Liver (tissue), 9 donors: ENCODE measurements around the gene PLXND1. TPM values are rescaled to one million over a fixed set of nuclear protein-coding genes. Genes with fewer than 3 reads are reported as not detected.
A peak's percentile ranks its signal among the peaks of the same experiment; 100 is the strongest.

Experiments used
- DNase-seq: peaks from one replicate; pipeline ENCODE4 v3.0.0-alpha.2; 2017; ENCODE audit warnings: low spot score
- H3K27ac ChIP-seq, 2 donors: one replicate each; pipeline ENCODE4 v1.7.0; 2013; ENCODE audit warnings: inconsistent platforms in 2 of 2, low read length in 2 of 2, control low read depth in 1 of 2, low read depth in 1 of 2, mild to moderate bottlenecking in 1 of 2
- H3K27me3 ChIP-seq, 4 donors: one replicate each; pipeline versions ENCODE4 v1.6.1 to v1.7.0; 2013; ENCODE audit warnings: low read length in 3 of 4, inconsistent platforms in 1 of 4, mild to moderate bottlenecking in 1 of 4, moderate library complexity in 1 of 4; ENCODE audit not compliant: control insufficient read depth in 4 of 4, insufficient read depth in 4 of 4
- H3K36me3 ChIP-seq, 4 donors: one replicate each; pipeline versions ENCODE4 v1.6.1 to v1.7.0; 2013; ENCODE audit warnings: low read length in 3 of 4, mild to moderate bottlenecking in 3 of 4, low read depth in 1 of 4, moderate library complexity in 1 of 4; ENCODE audit not compliant: control insufficient read depth in 4 of 4, insufficient read depth in 3 of 4
- H3K4me1 ChIP-seq, 4 donors: one replicate each; pipeline versions ENCODE4 v1.6.1 to v1.7.0; 2013; ENCODE audit warnings: low read length in 3 of 4, mild to moderate bottlenecking in 3 of 4, moderate library complexity in 1 of 4; ENCODE audit not compliant: control insufficient read depth in 4 of 4, insufficient read depth in 4 of 4
- H3K4me3 ChIP-seq, 3 donors: one replicate each; pipeline versions ENCODE4 v1.6.1 to v1.7.0; 2013; ENCODE audit warnings: low read length in 3 of 3, control low read depth in 1 of 3, low read depth in 1 of 3, mild to moderate bottlenecking in 1 of 3
- H3K9ac ChIP-seq, 2 donors: one replicate each; pipeline ENCODE4 v1.7.0; 2013; ENCODE audit warnings: low read length in 2 of 2, mild to moderate bottlenecking in 2 of 2, moderate library complexity in 2 of 2, control low read depth in 1 of 2, low read depth in 1 of 2
- H3K9me3 ChIP-seq, 4 donors: one replicate each; pipeline versions ENCODE4 v1.6.1 to v1.7.0; 2013; ENCODE audit warnings: low read length in 3 of 4; ENCODE audit not compliant: control insufficient read depth in 4 of 4
- EGR1 ChIP-seq, 2 donors: IDR thresholded peaks; 2 replicates each; pipeline ENCODE4 v1.6.1; 2016 to 2018; ENCODE audit warnings: antibody characterized with exemption in 2 of 2, low read depth in 2 of 2
- FOXA1 ChIP-seq: IDR thresholded peaks from 2 replicates; pipeline ENCODE4 v1.6.1; 2016; ENCODE audit warnings: antibody characterized with exemption
- FOXA2 ChIP-seq: IDR thresholded peaks from 2 replicates; pipeline ENCODE4 v1.6.1; 2016; ENCODE audit warnings: antibody characterized with exemption
- HNF4A ChIP-seq, 2 donors: conservative IDR thresholded peaks; 2 replicates each; pipeline ENCODE4 v1.6.1; 2016; ENCODE audit warnings: antibody characterized with exemption in 2 of 2, mild to moderate bottlenecking in 2 of 2
- HNF4G ChIP-seq: IDR thresholded peaks from 2 replicates; pipeline ENCODE4 v1.6.1; 2016; ENCODE audit warnings: antibody characterized with exemption
- JUND ChIP-seq, 2 donors: IDR thresholded peaks; 2 replicates each; pipeline ENCODE4 v1.6.1; 2016; ENCODE audit warnings: antibody characterized with exemption in 2 of 2
- NR2F2 ChIP-seq: IDR thresholded peaks from 2 replicates; pipeline ENCODE4 v1.6.1; 2016; ENCODE audit warnings: antibody characterized with exemption
- RAD21 ChIP-seq, 2 donors: IDR thresholded peaks; 2 replicates each; pipeline ENCODE4 v1.6.1; 2016; ENCODE audit warnings: antibody characterized with exemption in 2 of 2, mild to moderate bottlenecking in 2 of 2
- RXRA ChIP-seq, 2 donors: IDR thresholded peaks; 2 replicates each; pipeline ENCODE4 v1.6.1; 2017 to 2018; ENCODE audit warnings: antibody characterized with exemption in 2 of 2, mild to moderate bottlenecking in 1 of 2
- SP1 ChIP-seq: IDR thresholded peaks from 2 replicates; pipeline ENCODE4 v1.6.1; 2018; ENCODE audit warnings: antibody characterized with exemption, mild to moderate bottlenecking
- YY1 ChIP-seq: IDR thresholded peaks from 2 replicates; pipeline ENCODE4 v1.6.1; 2016; ENCODE audit warnings: antibody characterized with exemption, mild to moderate bottlenecking
- WGBS: extraction: QIAGEN DNeasy Blood & Tissue Kit; methylation state at CpG from one replicate; pipeline ENCODE4 v1.1.7; 2013; 5-methylcytosine and 5-hydroxymethylcytosine counted together
- polyA plus RNA-seq, 2 donors: library from polyadenylated mRNA; stranded (reverse) in 1 of 2; unstranded in 1 of 2; fragments of 200-250 nt in 1 of 2; fragments of >200 nt in 1 of 2; fragmentation: Nextera tagmentation in 1 of 2; extraction: Ambion mirVana in 1 of 2; gene quantifications; one replicate each; pipeline versions ENCODE4 v1.2.1 to v1.2.3, GENCODE V29; 2013 to 2015
- total RNA-seq, 2 donors: library from RNA; depleted of rRNA; stranded (reverse); fragments of >200 nt; gene quantifications; one replicate each; pipeline ENCODE4 v1.2.3, GENCODE V29; 2014
- TF ChIP-seq, protein P1 (sequence below): fragments of 150-350 bp; IDR thresholded peaks from 2 replicates; pipeline ENCODE4 v1.5.1; 2017; ENCODE audit warnings: improper control_type of control experiment, low read depth, low read length; ENCODE audit not compliant: missing input control
- TF ChIP-seq, protein P2 (sequence below): IDR thresholded peaks from 2 replicates; pipeline ENCODE4 v1.6.1; 2016; ENCODE audit warnings: antibody characterized with exemption
- TF ChIP-seq, protein P3 (sequence below): IDR thresholded peaks from 2 replicates; pipeline ENCODE4 v1.6.1; 2016; ENCODE audit warnings: antibody characterized with exemption
- donor health status: healthy.
- donor health status: healthy.
- donor health status: healthy.
- donor health status: healthy.
- donor health status: healthy.

Gene PLXND1
- total RNA-seq (10 to 100 TPM; 39.4 to 50.2 TPM), polyA plus RNA-seq (10 to 100 TPM; 10.4 to 26.2 TPM)

DNA sequence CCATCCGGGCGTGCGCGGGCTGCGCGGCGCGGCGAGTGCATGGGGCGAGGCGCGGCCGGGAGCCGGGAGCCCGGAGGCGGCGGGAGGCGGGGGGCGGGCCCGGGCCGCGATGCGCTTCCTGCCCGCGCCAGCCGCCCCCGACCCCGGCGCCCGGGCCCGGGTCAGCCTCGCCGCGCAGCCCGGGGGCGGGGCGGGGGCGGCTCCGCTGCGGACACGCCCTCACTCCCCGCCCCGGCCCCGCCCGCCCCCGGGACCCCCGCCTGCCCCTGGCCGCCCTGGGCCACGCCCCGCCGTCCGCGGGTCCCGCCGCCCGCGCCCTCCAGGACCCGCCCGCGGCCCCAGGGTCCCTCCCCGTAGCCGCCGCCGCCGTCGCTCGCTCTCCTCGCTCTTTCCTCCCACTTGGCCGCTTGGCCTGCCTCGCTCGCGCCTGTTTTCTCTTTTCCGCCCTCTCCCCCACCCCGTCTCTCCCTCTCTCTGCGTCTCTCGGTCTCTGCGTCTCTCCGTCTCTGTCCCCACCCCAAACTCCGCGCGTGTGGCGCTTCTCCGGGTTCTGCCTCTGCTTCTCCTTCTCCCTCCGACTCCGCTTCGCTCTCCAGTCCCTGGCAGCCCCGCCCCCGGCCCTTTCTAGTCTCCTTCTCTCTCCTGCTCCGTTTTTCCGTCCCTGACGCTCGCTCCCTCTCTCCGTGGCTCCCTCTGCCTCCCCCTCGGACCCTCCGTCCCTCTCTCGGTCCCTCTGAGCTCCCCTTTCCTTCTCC, at the start of gene PLXND1:
TSS of gene PLXND1 (minus strand) at position 41 of the 755 bp plus-strand sequence. CDS start at position 4, 37 bp downstream.
- DNase-seq, result peak; percentile 70
- TF ChIP-seq HNF4G (no peak), FOXA2 (no peak), RAD21 (IDR thresholded peaks at IDR 0.05) (peak in 1 of 2 donors; percentile 17), SP1 (no peak), EGR1 (IDR thresholded peaks at IDR 0.05; ENCODE audit: low read depth in 2 of 2) (no peak), NR2F2 (no peak)
- TF ChIP-seq, protein P1, sequence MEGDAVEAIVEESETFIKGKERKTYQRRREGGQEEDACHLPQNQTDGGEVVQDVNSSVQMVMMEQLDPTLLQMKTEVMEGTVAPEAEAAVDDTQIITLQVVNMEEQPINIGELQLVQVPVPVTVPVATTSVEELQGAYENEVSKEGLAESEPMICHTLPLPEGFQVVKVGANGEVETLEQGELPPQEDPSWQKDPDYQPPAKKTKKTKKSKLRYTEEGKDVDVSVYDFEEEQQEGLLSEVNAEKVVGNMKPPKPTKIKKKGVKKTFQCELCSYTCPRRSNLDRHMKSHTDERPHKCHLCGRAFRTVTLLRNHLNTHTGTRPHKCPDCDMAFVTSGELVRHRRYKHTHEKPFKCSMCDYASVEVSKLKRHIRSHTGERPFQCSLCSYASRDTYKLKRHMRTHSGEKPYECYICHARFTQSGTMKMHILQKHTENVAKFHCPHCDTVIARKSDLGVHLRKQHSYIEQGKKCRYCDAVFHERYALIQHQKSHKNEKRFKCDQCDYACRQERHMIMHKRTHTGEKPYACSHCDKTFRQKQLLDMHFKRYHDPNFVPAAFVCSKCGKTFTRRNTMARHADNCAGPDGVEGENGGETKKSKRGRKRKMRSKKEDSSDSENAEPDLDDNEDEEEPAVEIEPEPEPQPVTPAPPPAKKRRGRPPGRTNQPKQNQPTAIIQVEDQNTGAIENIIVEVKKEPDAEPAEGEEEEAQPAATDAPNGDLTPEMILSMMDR, result no peak
- 3% methylated on average over 96 of the region's 96 CpGs for WGBS
- Histone ChIP-seq H3K27me3 (no peaks in the 10 kb centered on the region), H3K4me1 (peaks cover 1 to 37% (median 12%) of the 10 kb centered on the region in 4 donors), H3K9me3 (no peaks in the 10 kb centered on the region), H3K36me3 (no peaks in the 10 kb centered on the region), H3K9ac (peak within 1 kb of the TSS in 1 of 2 donors; percentile 69), H3K4me3 (peak within 1 kb of the TSS; percentile 18 to 63 (median 53)), H3K27ac (peak within 1 kb of the TSS; percentile 76 to 79)

- Histone ChIP-seq H3K9me3 (no peaks in the 10 kb centered on the region), H3K27ac (peak overlapping the region; percentile 89 to 96), H3K9ac (no peak overlapping the region), H3K4me1 (peaks cover 3 to 32% (median 11%) of the 10 kb centered on the region in 4 donors), H3K4me3 (peak overlapping the region; percentile 35 to 52 (median 42)), H3K36me3 (peaks cover 5 to 28% (median 7%) of the 10 kb centered on the region in 4 donors), H3K27me3 (no peaks in the 10 kb centered on the region)
- WGBS, result 74% methylated on average over 4 of the region's 4 CpGs
- DNase-seq, result no peak
- no peak for TF ChIP-seq RXRA (IDR thresholded peaks at IDR 0.05)
- peak; percentile 20 for TF ChIP-seq YY1
Measured at GRCh38 chr3:129655291-129655700, 48.8 kb upstream of the PLXND1 start.

DNA sequence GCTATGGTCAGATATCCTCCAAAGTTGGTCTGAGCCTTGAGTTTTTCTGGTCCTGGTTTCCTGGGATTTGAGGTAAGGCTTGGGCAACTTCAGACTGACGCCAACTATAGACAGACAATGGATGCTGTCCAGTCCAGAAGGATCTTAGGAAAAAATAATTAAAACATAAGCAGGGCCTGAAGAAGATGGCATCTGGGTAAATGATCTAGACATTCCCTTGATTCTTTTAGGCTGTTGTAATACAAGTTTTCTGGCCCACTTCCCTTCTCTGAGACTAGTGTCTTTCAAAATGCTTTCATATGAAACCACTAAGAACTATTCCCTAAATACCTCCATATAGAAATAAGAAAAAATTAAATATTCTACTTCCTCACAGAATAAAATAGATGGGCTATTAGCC, 47.7 kb upstream of the PLXND1 start:
- H3K36me3 ChIP-seq, result peaks cover 5 to 28% (median 6%) of the 10 kb centered on the region in 4 donors
- H3K4me3 ChIP-seq, result no peak overlapping the region
- 97% methylated on average over 1 of the region's 1 CpG for WGBS
- H3K9ac ChIP-seq, result no peak overlapping the region
- DNase-seq, result no peak
- TF ChIP-seq JUND (IDR thresholded peaks at IDR 0.05) (no peak), SP1 (no peak), NR2F2 (no peak), FOXA2 (no peak), RAD21 (IDR thresholded peaks at IDR 0.05) (no peak), HNF4G (no peak), FOXA1 (no peak), HNF4A (conservative IDR thresholded peaks at IDR 0.05) (no peak), RXRA (IDR thresholded peaks at IDR 0.05) (no peak), YY1 (no peak), EGR1 (IDR thresholded peaks at IDR 0.05; ENCODE audit: low read depth in 2 of 2) (no peak)
- TF ChIP-seq, protein P1, result no peak
- TF ChIP-seq, protein P2, sequence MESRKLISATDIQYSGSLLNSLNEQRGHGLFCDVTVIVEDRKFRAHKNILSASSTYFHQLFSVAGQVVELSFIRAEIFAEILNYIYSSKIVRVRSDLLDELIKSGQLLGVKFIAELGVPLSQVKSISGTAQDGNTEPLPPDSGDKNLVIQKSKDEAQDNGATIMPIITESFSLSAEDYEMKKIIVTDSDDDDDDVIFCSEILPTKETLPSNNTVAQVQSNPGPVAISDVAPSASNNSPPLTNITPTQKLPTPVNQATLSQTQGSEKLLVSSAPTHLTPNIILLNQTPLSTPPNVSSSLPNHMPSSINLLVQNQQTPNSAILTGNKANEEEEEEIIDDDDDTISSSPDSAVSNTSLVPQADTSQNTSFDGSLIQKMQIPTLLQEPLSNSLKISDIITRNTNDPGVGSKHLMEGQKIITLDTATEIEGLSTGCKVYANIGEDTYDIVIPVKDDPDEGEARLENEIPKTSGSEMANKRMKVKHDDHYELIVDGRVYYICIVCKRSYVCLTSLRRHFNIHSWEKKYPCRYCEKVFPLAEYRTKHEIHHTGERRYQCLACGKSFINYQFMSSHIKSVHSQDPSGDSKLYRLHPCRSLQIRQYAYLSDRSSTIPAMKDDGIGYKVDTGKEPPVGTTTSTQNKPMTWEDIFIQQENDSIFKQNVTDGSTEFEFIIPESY, result no peak
- TF ChIP-seq, protein P3, sequence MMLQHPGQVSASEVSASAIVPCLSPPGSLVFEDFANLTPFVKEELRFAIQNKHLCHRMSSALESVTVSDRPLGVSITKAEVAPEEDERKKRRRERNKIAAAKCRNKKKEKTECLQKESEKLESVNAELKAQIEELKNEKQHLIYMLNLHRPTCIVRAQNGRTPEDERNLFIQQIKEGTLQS, result no peak
- no peaks in the 10 kb centered on the region for H3K9me3 ChIP-seq
- H3K4me1 ChIP-seq, result peaks cover 3 to 32% (median 11%) of the 10 kb centered on the region in 4 donors
- H3K27ac ChIP-seq, result no peak overlapping the region
- H3K27me3 ChIP-seq, result no peaks in the 10 kb centered on the region
